Activated T-cell treated with anti-CD3 and anti-CD28 coated beads, Interleukin-2, amount 50 U/mL, for 1 hour (primary cell): Measurements from ENCODE around the gene TMEM259.

Source experiments
- DNase-seq: peaks from one replicate; pipeline ENCODE4 v3.0.0-alpha.2; 2020

Gene TMEM259

DNA sequence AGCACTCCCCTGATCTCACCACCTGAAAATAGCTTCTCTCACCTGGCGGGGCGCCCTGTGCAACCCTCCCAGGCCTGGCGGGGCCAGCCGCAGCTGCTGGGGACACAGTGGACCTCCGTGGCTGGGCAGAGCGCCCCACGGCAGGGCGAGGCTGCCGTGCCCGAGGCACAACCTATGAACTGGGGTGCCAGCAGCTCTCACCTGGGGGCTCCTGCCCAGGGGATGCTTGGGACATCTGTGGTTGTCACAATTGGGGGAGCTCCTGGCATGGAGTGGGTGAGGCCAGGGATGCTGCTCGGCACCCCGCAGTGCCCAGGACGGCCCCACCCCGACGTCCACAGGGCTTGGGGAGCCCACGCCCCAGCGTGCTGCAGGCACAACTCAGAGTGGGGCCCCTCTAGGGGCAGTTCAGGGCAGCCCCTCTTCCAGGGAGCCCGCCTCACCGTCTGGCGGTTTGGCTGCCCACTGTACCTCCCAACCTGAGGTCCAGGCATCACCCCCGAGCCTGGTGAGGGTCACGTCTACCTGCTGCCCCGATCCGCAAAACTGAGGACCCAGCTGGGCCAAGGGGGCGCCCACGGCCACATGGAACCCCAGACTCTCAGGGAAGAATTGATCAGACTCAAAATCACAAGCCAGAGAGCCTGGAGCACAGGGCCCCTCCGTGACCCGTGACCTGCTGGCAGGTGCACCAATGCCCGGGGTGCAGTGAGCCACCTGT, 5.7 kb downstream of the TMEM259 start:
- DNase-seq: no peak

- no peak for DNase-seq
These were observed 6.5 kb downstream of the TMEM259 start for GRCh38 chr19:1014161-1015060.

DNA sequence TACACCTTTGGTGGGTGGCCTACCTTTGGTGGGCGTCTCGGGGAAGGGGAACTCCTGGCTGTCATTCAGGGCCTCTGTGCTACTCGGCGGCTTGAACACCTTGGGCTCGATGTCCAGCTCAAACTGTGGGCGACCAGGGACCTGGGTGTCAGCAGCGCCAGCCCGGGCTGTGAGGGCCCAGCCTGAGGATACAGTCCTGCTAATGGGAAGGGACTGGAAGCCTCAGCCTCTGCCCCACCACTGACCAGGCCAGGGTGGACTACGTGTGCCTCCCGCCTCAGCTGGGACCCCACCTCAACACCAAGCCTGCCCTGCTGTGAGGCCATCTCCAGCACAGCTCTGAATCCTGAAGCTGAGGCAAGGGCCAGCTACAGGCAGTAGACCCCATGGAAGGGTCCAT, 7.7 kb downstream of the TMEM259 start:
- DNase-seq: no peak

- no peak for DNase-seq
These were observed 8.6 kb downstream of the TMEM259 start for GRCh38 chr19:1012334-1012733.

DNA sequence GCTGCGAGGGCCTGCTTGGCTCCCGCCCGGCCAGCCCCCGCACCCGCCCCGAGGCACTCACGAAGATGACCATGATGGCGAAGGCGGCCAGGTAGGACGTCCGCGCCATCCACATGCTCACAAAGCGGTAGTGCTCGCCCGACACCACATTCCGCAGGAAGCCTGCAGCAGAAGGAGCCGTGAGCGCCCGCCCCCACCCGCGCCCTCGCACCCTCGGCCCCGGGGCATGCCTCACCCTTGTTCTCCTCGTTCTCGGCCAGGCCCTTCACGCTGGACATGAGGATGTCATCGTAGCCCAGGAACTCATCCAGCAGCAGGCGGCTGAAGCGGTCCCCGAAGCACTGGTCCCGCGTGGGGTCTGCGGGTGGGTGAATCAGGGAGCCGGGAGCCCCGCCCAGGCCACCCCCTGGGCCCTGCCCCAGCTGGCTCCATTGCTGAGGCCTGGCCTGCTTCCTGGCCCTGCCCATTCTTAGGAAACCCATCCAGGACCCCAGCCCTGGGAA, 9.0 kb downstream of the TMEM259 start:
- no peak for DNase-seq

- no peak for DNase-seq
These were observed 10.1 kb downstream of the TMEM259 start for GRCh38 chr19:1010586-1011510.

GRCh38 chr19:1009981-1010538, 10.9 kb downstream of the TMEM259 start:
- DNase-seq: no peak

- DNase-seq: no peak
These were observed 11.6 kb downstream of the TMEM259 start for GRCh38 chr19:1009041-1009980.

DNA sequence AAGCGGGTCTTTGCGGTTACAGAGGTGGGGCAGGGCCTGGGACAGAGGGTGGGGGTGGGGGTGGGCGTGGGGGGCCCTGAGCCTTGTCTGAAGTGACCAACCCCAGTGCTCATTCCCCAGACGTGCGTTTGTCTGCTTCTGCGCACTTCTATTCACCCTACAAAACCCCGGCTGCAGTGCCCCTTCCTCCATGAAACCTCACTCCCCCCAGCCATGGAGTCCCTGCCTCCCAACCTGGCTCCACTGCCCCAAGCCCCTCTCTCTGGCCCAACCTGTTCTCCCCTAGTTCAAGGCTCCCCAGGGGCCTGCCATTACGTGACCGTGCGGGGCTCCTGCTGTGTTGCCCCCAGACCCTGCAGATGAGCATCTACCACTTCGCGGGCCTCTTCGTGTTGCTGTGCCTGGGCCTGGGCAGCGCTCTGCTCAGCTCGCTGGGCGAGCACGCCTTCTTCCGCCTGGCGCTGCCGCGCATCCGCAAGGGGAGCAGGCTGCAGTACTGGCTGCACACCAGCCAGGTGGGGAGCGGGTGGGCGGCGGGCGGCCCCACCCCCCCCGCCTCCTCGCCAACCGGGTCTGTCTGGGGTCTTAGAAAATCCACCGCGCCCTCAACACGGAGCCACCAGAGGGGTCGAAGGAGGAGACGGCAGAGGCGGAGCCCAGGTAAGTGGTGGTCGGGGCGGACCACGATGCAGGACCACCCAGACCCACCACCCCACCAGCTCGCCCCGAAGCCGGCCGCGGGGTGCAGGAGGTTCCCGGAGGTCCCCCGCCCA, 12.5 kb downstream of the TMEM259 start:
- no peak for DNase-seq

- DNase-seq: no peak
These were observed 13.3 kb downstream of the TMEM259 start for GRCh38 chr19:1007399-1008251.

DNA sequence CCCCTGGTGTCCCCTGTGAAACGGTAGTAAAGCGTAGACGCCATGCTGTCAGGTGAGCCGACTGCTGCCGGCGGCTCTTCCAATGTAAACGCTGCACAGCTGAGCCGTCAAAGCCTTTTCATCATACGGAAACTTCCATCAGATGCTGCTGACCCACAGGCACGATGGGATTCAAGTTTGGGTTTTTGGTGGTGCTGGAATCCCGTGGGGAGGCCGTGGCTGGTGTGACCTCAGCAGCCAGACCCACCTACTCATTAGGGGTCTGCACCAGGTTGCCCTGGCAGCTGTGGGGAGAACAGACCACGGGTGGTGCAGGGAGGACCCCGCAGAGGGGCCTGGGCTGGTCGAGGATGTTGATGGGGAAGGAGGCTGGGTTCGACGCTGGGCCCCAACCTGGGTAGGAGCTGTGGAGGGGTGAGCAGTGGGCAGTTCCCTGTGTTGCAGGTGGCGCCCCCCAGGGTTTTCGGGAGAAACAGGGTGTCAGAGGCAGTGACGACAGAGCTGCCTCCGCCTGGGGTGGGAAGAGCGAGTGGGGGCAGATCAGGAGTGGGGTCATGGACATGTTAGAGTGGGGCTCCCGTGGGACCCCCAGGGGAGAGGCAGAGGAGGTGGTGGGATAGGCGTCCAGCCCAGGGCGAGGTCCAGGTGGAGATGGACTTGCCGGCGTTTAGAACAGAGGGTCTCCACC, 14.1 kb downstream of the TMEM259 start:
- DNase-seq: no peak

- no peak for DNase-seq
These were observed 15.9 kb downstream of the TMEM259 start for GRCh38 chr19:1004803-1005664.

- DNase-seq: no peak
These were observed 16.6 kb downstream of the TMEM259 start for GRCh38 chr19:1004204-1004802.

DNA sequence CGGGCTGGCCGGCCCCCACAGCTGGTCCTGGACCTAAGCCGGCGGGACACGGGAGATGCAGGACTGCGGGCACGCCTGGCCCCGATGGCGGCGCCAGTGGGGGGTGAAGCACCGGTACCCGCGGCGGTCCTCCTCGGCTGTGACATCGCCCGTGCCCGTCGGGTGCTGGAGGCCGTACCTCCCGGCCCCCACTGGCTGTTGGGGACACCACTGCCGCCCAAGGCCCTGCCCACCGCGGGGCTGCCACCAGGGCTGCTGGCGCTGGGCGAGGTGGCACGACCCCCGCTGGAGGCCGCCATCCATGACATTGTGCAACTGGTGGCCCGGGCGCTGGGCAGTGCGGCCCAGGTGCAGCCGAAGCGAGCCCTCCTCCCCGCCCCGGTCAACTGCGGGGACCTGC, 17.6 kb downstream of the TMEM259 start:
- DNase-seq: no peak

DNA sequence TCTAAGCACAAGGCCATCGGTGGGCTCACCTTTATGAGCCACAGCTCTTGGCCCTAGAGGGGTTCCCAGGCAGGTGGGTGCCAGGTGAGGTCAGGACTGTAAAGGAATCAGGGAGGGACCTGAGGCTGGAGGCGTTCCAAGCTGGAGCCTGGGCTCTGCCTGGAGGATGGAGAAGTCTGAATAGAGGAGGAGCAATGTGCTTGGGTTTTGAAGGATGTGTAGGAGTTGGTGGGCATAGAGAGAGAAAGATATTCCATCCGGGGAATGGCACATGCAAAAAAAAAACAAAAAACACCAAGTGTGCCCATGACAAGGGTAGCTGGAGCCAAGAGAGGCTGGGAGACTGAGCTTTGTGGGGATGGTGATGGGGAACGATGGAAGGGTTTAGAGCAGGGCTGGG, 18.3 kb downstream of the TMEM259 start:
- DNase-seq: no peak

- DNase-seq: peak; percentile 85
These were observed 19.3 kb downstream of the TMEM259 start for GRCh38 chr19:1001538-1002166.
